ENCODE data around the gene TCF4. TPM values are rescaled to one million over a fixed set of nuclear protein-coding genes. Genes with fewer than 3 reads are reported as not detected.

TCF4 gene
- polyA plus RNA-seq, 1 of the 3 experiments (the other 2 are of a cell fraction) = 39.1 TPM

GRCh38 chr18:55179425-55179824 is 408.6 kb downstream of the TCF4 start:
- Histone ChIP-seq H3K9me3 (no peaks in the 10 kb centered on the region; the same call in 1 of the 2 replicates), H3K4me2 (no peak overlapping the region), H3K9me2 (no peaks in the 10 kb centered on the region), H2AFZ (ENCODE audit: low read depth) (no peak overlapping the region), H3K4me1 (ENCODE audit: control insufficient read depth in 1 of 2, insufficient read depth in 2 of 2, low read depth in 1 of 2, low read length in 1 of 2) (no peaks in the 10 kb centered on the region), H3K27ac (ENCODE audit: low read depth in 2 of 2, low read length in 1 of 2) (peak overlapping the region in 1 of 2 experiments; percentile 79; a peak in 1 of 4 replicates), H3K27me3 (ENCODE audit: insufficient read depth) (no peaks in the 10 kb centered on the region), H4K20me1 (ENCODE audit: insufficient read depth) (no peaks in the 10 kb centered on the region), H3K9ac (no peak overlapping the region), H3K4me3 (ENCODE audit: low read depth in 2 of 2, low read length in 1 of 2) (no peak overlapping the region), H3K79me2 (ENCODE audit: insufficient read depth) (no peaks in the 10 kb centered on the region), H3F3A (replicated peaks; ENCODE audit: insufficient read depth) (peaks cover 8% of the 10 kb centered on the region), H3K36me3 (replicated peaks in 1 of 2; ENCODE audit: control insufficient read depth in 1 of 2, insufficient read depth in 2 of 2, low read length in 1 of 2) (no peaks in the 10 kb centered on the region)
- TF ChIP-seq CTCF (IDR thresholded peaks at IDR 0.05) (no peak), ZBTB33 (IDR thresholded peaks at IDR 0.05; ENCODE audit: borderline replicate concordance, low read depth) (no peak), EZH2phosphoT487 (IDR thresholded peaks at IDR 0.05; ENCODE audit: borderline replicate concordance, low read depth) (no peak), RXRA (IDR thresholded peaks at IDR 0.05; ENCODE audit: borderline replicate concordance, low read depth) (no peak), RAD21 (IDR thresholded peaks at IDR 0.05; ENCODE audit: low read length) (no peak), GABPA (IDR thresholded peaks at IDR 0.05; ENCODE audit: low read depth) (no peak), POLR2AphosphoS5 (IDR thresholded peaks at IDR 0.05; ENCODE audit: low read depth, low read length) (no peak), FOXJ3 (CRISPR knock-in tag; IDR thresholded peaks at IDR 0.05) (no peak), TAF1 (IDR thresholded peaks at IDR 0.05; ENCODE audit: borderline replicate concordance, low read depth, low read length) (no peak), MEF2A (IDR thresholded peaks at IDR 0.05; ENCODE audit: borderline replicate concordance, low read depth) (no peak), ELF1 (IDR thresholded peaks at IDR 0.05) (no peak), USF1 (IDR thresholded peaks at IDR 0.05; ENCODE audit: borderline replicate concordance, low read depth) (no peak), MAX (IDR thresholded peaks at IDR 0.05; ENCODE audit: low read depth) (no peak), PBX3 (IDR thresholded peaks at IDR 0.05) (no peak)
- POLR2A ChIA-PET = no interaction called here
- no peak for DNase-seq
- WGBS (ENCODE audit: low lambda C conversion rate) = 62% methylated on average over 5 of the region's 5 CpGs
- CTCF ChIA-PET = no interaction called here
